Measurements from ENCODE around the gene LRRK2. TPM values are rescaled to one million over a fixed set of nuclear protein-coding genes. Genes with fewer than 3 reads are reported as not detected.

LRRK2 gene
- total RNA-seq, 1 experiment from 2014 or later, result 0.13 TPM

- in situ Hi-C loops (cut with HindIII; ENCODE audit: low pct_unique_long_range_greater_than_20kb, low sequenced_read_pairs), result no loop called here
Measured at GRCh38 chr12:40184493-40185302, 40.1 kb upstream of the LRRK2 start.

GRCh38 chr12:40185303-40185693, 39.5 kb upstream of the LRRK2 start:
- no peak for TF ChIP-seq CTCF (IDR thresholded peaks at IDR 0.05)
- TF ChIP-seq REST (IDR thresholded peaks at IDR 0.05; ENCODE audit: insufficient read depth in 1 of 2, low read depth in 2 of 2, low read length in 1 of 2), result no peak
- TF ChIP-seq TCF7L2 (IDR thresholded peaks at IDR 0.05; ENCODE audit: low read depth, low read length), result no peak
- TF ChIP-seq SIN3A (IDR thresholded peaks at IDR 0.05; ENCODE audit: borderline replicate concordance, insufficient read depth, low read depth, low read length), result no peak
- TF ChIP-seq POLR2AphosphoS5 (IDR thresholded peaks at IDR 0.05; ENCODE audit: low read depth, low read length), result no peak
- H3K27ac ChIP-seq (ENCODE audit: low read length), result no peak overlapping the region
- no TSS peak for BruUV-seq (replicated peaks)
- ChIA-PET CTCF (no interaction called here), POLR2A (no interaction called here)
- no peaks in the 10 kb centered on the region for H3K4me1 ChIP-seq (ENCODE audit: control insufficient read depth, insufficient read depth, low read length)
- no peak for ATAC-seq
- no peaks in the 10 kb centered on the region for H3K27me3 ChIP-seq (ENCODE audit: control insufficient read depth, insufficient read depth, low read length)
- no peaks in the 10 kb centered on the region for H3K36me3 ChIP-seq (ENCODE audit: control insufficient read depth, insufficient read depth, low read length)
- no peak overlapping the region for H3K4me3 ChIP-seq (ENCODE audit: low read depth in 2 of 2, low read length in 2 of 2)
- in situ Hi-C loops (cut with HindIII; ENCODE audit: low pct_unique_long_range_greater_than_20kb, low sequenced_read_pairs) (no loop called here), intact Hi-C loops (cut with micrococcal nuclease; ENCODE audit: unreplicated experiment) (no loop called here)
- no peak for DNase-seq (ENCODE audit: low read depth, low spot score)
- peaks cover 7% of the 10 kb centered on the region; the same call in 1 of the 2 replicates for H3K9me3 ChIP-seq (ENCODE audit: control insufficient read depth, insufficient read depth, low read depth, low read length)

More at GRCh38 chr12:40184493-40185302, 40.1 kb upstream of the LRRK2 start:
- intact Hi-C loops (cut with micrococcal nuclease; ENCODE audit: unreplicated experiment), result no loop called here
- DNase-seq (ENCODE audit: low read depth, low spot score), result no peak
- Histone ChIP-seq H3K27ac (ENCODE audit: low read length) (no peak overlapping the region), H3K4me3 (ENCODE audit: low read depth in 2 of 2, low read length in 2 of 2) (no peak overlapping the region), H3K9me3 (ENCODE audit: control insufficient read depth, insufficient read depth, low read depth, low read length) (0 out of 2 replicates have a peak, but pooled peaks cover under 1% of the 10 kb centered on the region), H3K36me3 (ENCODE audit: control insufficient read depth, insufficient read depth, low read length) (no peaks in the 10 kb centered on the region), H3K27me3 (ENCODE audit: control insufficient read depth, insufficient read depth, low read length) (no peaks in the 10 kb centered on the region), H3K4me1 (ENCODE audit: control insufficient read depth, insufficient read depth, low read length) (no peaks in the 10 kb centered on the region)
- no peak for TF ChIP-seq TCF7L2 (IDR thresholded peaks at IDR 0.05; ENCODE audit: low read depth, low read length)
- ATAC-seq, result no peak
- POLR2A ChIA-PET, result no interaction called here
- BruUV-seq (replicated peaks), result no TSS peak
- CTCF ChIA-PET, result no interaction called here
